HL-60 (cell line): Measurements from ENCODE around the gene TTLL11.

Source experiments
- GABPA ChIP-seq: IDR thresholded peaks from 2 replicates; pipeline ENCODE4 v1.6.1; 2012; ENCODE audit warnings: low read depth
- POLR2AphosphoS5 ChIP-seq: IDR thresholded peaks from 2 replicates; pipeline ENCODE4 v1.6.1; 2012; ENCODE audit warnings: low read depth
- SPI1 ChIP-seq: IDR thresholded peaks from 2 replicates; pipeline ENCODE4 v1.6.1; 2012; ENCODE audit warnings: low read depth, mild to moderate bottlenecking, borderline replicate concordance
- TF ChIP-seq, protein P1 (sequence below): IDR thresholded peaks from one replicate; pipeline ENCODE4 v1.5.1; 2011; ENCODE audit warnings: low read length, control low read depth, inconsistent platforms; ENCODE audit not compliant: insufficient read depth
- TF ChIP-seq, protein P2 (sequence below): IDR thresholded peaks from 2 replicates; pipeline ENCODE4 v1.6.1; 2012; ENCODE audit warnings: low read depth; ENCODE audit not compliant: insufficient replicate concordance

GRCh38 chr9:121956808-121957207 is 136.3 kb downstream of the TTLL11 start:
- TF ChIP-seq, protein P1, sequence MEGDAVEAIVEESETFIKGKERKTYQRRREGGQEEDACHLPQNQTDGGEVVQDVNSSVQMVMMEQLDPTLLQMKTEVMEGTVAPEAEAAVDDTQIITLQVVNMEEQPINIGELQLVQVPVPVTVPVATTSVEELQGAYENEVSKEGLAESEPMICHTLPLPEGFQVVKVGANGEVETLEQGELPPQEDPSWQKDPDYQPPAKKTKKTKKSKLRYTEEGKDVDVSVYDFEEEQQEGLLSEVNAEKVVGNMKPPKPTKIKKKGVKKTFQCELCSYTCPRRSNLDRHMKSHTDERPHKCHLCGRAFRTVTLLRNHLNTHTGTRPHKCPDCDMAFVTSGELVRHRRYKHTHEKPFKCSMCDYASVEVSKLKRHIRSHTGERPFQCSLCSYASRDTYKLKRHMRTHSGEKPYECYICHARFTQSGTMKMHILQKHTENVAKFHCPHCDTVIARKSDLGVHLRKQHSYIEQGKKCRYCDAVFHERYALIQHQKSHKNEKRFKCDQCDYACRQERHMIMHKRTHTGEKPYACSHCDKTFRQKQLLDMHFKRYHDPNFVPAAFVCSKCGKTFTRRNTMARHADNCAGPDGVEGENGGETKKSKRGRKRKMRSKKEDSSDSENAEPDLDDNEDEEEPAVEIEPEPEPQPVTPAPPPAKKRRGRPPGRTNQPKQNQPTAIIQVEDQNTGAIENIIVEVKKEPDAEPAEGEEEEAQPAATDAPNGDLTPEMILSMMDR: no peak
- TF ChIP-seq, protein P2, sequence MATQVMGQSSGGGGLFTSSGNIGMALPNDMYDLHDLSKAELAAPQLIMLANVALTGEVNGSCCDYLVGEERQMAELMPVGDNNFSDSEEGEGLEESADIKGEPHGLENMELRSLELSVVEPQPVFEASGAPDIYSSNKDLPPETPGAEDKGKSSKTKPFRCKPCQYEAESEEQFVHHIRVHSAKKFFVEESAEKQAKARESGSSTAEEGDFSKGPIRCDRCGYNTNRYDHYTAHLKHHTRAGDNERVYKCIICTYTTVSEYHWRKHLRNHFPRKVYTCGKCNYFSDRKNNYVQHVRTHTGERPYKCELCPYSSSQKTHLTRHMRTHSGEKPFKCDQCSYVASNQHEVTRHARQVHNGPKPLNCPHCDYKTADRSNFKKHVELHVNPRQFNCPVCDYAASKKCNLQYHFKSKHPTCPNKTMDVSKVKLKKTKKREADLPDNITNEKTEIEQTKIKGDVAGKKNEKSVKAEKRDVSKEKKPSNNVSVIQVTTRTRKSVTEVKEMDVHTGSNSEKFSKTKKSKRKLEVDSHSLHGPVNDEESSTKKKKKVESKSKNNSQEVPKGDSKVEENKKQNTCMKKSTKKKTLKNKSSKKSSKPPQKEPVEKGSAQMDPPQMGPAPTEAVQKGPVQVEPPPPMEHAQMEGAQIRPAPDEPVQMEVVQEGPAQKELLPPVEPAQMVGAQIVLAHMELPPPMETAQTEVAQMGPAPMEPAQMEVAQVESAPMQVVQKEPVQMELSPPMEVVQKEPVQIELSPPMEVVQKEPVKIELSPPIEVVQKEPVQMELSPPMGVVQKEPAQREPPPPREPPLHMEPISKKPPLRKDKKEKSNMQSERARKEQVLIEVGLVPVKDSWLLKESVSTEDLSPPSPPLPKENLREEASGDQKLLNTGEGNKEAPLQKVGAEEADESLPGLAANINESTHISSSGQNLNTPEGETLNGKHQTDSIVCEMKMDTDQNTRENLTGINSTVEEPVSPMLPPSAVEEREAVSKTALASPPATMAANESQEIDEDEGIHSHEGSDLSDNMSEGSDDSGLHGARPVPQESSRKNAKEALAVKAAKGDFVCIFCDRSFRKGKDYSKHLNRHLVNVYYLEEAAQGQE: no peak
- no peak for TF ChIP-seq POLR2AphosphoS5
- no peak for TF ChIP-seq GABPA
- no peak for TF ChIP-seq SPI1
